ENCODE measurements around the gene ADAMTSL1.

The ADAMTSL1 gene

GRCh38 chr9:18536554-18536953 lies 62.6 kb downstream of the ADAMTSL1 start (continued):
- TF ChIP-seq ZBTB11 (tag by site-specific recombination; conservative IDR thresholded peaks at IDR 0.05; ENCODE audit: low read depth) (no peak), ZNF521 (tag by site-specific recombination; IDR thresholded peaks at IDR 0.05) (no peak), ZNF184 (tag by site-specific recombination; IDR thresholded peaks at IDR 0.05) (no peak), ZSCAN30 (tag by site-specific recombination; IDR thresholded peaks at IDR 0.05) (no peak), ZNF548 (tag by site-specific recombination; IDR thresholded peaks at IDR 0.05) (no peak)

GRCh38 chr9:18539203-18539693 lies 65.3 kb downstream of the ADAMTSL1 start:
- H3K4me1 ChIP-seq (ENCODE audit: control insufficient read depth, insufficient read depth, low read length) = no peaks in the 10 kb centered on the region
- H3K9me3 ChIP-seq (ENCODE audit: control insufficient read depth, insufficient read depth, low read depth, low read length) = no peaks in the 10 kb centered on the region; the same call in 1 of the 2 replicates
- no peak overlapping the region for H3K4me3 ChIP-seq (ENCODE audit: low read depth, low read length)
- ChIA-PET CTCF (no interaction called here), POLR2A (no interaction called here)
- TF ChIP-seq WT1 (tag by site-specific recombination; IDR thresholded peaks at IDR 0.05) = no peak
- no peaks in the 10 kb centered on the region for H3K36me3 ChIP-seq (ENCODE audit: control insufficient read depth in 2 of 2, insufficient read depth in 1 of 2, low read length in 2 of 2)
- no peak overlapping the region for H3K27ac ChIP-seq (ENCODE audit: extremely low read depth, low read depth, low read length)

GRCh38 chr9:18542837-18543405 lies 69.0 kb downstream of the ADAMTSL1 start:
- H3K9me3 ChIP-seq (ENCODE audit: control insufficient read depth, insufficient read depth, low read depth, low read length) = no peaks in the 10 kb centered on the region
- no peak overlapping the region for H3K27ac ChIP-seq (ENCODE audit: extremely low read depth, low read depth, low read length)
- CTCF ChIA-PET = no interaction called here
- no peaks in the 10 kb centered on the region for H3K36me3 ChIP-seq (ENCODE audit: control insufficient read depth in 2 of 2, insufficient read depth in 1 of 2, low read length in 2 of 2)
- H3K4me3 ChIP-seq (ENCODE audit: low read depth, low read length) = no peak overlapping the region
- POLR2A ChIA-PET = no interaction called here
- no peak for TF ChIP-seq ZSCAN4 (tag by site-specific recombination; IDR thresholded peaks at IDR 0.05)
- TF ChIP-seq ZNF843 (tag by site-specific recombination; IDR thresholded peaks at IDR 0.05) = no peak
- no peak for TF ChIP-seq ZNF404 (tag by site-specific recombination; IDR thresholded peaks at IDR 0.05)
- TF ChIP-seq ZNF792 (tag by site-specific recombination; IDR thresholded peaks at IDR 0.05) = no peak
- no peak for TF ChIP-seq ZNF292 (tag by site-specific recombination; IDR thresholded peaks at IDR 0.05; ENCODE audit: borderline replicate concordance, low read depth)
- no peak for TF ChIP-seq ZNF221 (tag by site-specific recombination; IDR thresholded peaks at IDR 0.05; ENCODE audit: borderline replicate concordance)
- no peak for TF ChIP-seq ATF2 (tag by site-specific recombination; IDR thresholded peaks at IDR 0.05; ENCODE audit: low read depth)
- no peak for TF ChIP-seq ZNF354C (tag by site-specific recombination; IDR thresholded peaks at IDR 0.05; ENCODE audit: borderline replicate concordance, low read depth)
- no peaks in the 10 kb centered on the region for H3K4me1 ChIP-seq (ENCODE audit: control insufficient read depth, insufficient read depth, low read length)
